SW 1271 (cell line): Measurements from ENCODE around the gene SLC2A8.

Experiments
- DNase-seq, 2 experiments: peaks; one replicate each; lab custom pipeline; 2025; lab: John Stamatoyannopoulos, UW

Gene SLC2A8

GRCh38 chr9:127437497-127438264 lies 40.7 kb downstream of the SLC2A8 start:
- DNase-seq: no peak

GRCh38 chr9:127438394-127438793 lies 41.4 kb downstream of the SLC2A8 start:
- DNase-seq: no peak

GRCh38 chr9:127444283-127444920 lies 47.4 kb downstream of the SLC2A8 start:
- DNase-seq: no peak

GRCh38 chr9:127444921-127445850 lies 48.2 kb downstream of the SLC2A8 start:
- no peak for DNase-seq

GRCh38 chr9:127445851-127446712 lies 49.1 kb downstream of the SLC2A8 start:
- DNase-seq: peak in 1 of 2 experiments; percentile 35

GRCh38 chr9:127446713-127447415 lies 49.9 kb downstream of the SLC2A8 start:
- DNase-seq: peak in 1 of 2 experiments; percentile 40

- no peak for DNase-seq
Observed at GRCh38 chr9:127447416-127448111, 50.6 kb downstream of the SLC2A8 start.

GRCh38 chr9:127448112-127448805 lies 51.3 kb downstream of the SLC2A8 start:
- no peak for DNase-seq

GRCh38 chr9:127449332-127449966 lies 52.5 kb downstream of the SLC2A8 start:
- no peak for DNase-seq

GRCh38 chr9:127450243-127450760 lies 53.3 kb downstream of the SLC2A8 start:
- no peak for DNase-seq

- DNase-seq: peak; percentile 77 to 90
Observed at GRCh38 chr9:127450830-127451607, 54.0 kb downstream of the SLC2A8 start, which contains the start of the genes LRSAM1 and RPL12. TSS of gene LRSAM1 (plus strand) at chr9:127451510. CDS start at chr9:127454528, 3,018 bp downstream. TSS of gene RPL12 (minus strand) at chr9:127451406. CDS start at chr9:127451317, 89 bp downstream.

GRCh38 chr9:127451608-127451857 lies 54.6 kb downstream of the SLC2A8 start:
- DNase-seq: no peak

GRCh38 chr9:127451858-127452656 lies 55.1 kb downstream of the SLC2A8 start:
- DNase-seq: peak; percentile 67 to 70

GRCh38 chr9:127452691-127453090 lies 55.7 kb downstream of the SLC2A8 start:
- DNase-seq: no peak

GRCh38 chr9:127455324-127455992 lies 58.5 kb downstream of the SLC2A8 start:
- DNase-seq: peak in 1 of 2 experiments; percentile 22

- DNase-seq: no peak
Observed at GRCh38 chr9:127457191-127457878, 60.4 kb downstream of the SLC2A8 start.
